Endometrial microvascular endothelial cells (primary cell): ENCODE measurements around the gene ITGB8. TPM values are rescaled to one million over a fixed set of nuclear protein-coding genes. Genes with fewer than 3 reads are reported as not detected.

Experiments used
- in situ Hi-C: cut with HindIII; loops from 2 replicates; pipeline ENCODE4 v1.10.0; 2017; ENCODE audit warnings: low sequenced_read_pairs, low pct_unique_long_range_greater_than_20kb; ENCODE audit errors: inconsistent ontology term
- total RNA-seq: library from RNA; depleted of rRNA; stranded (reverse); fragments of >200 nt; gene quantifications from one replicate; pipeline ENCODE4 v1.2.3, GENCODE V29; 2015; ENCODE audit errors: inconsistent ontology term

The ITGB8 gene
- total RNA-seq, 1 donor from 2014 or later, result not detected

DNA sequence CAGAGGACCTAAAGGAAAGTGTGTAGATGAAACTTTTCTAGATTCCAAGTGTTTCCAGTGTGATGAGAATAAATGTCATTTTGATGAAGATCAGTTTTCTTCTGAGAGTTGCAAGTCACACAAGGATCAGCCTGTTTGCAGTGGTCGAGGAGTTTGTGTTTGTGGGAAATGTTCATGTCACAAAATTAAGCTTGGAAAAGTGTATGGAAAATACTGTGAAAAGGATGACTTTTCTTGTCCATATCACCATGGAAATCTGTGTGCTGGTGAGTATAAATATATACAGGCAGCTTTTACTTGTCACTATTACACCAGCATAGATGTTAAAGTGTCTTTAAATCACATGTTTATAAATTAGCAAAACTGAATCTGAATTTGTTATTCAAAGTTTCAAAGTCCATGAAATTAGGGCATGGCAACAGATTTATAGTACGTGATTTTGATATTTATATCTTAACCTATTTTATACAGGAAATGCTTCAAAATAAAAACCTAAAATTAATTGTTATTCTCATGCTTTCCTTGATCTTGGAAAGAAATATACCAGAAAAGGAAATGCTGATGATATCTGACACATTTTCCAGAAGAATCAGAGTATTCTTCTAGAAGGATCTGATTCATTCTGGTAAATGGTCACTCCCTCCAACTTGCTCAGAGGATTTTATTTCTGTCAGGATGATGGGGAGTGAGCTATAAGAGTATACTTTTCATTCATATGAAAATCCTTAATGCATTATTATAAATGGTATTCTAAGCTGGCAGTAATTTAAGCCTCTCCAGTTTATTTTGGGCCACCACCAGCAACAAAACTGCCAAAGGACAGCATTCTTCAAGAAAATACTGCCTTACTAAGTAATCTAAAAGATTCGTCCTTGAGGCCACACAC is 71.4 kb downstream of the ITGB8 start:
- in situ Hi-C loops, result no loop called here

GRCh38 chr7:20402747-20403230 is 72.1 kb downstream of the ITGB8 start:
- in situ Hi-C loops, result no loop called here

GRCh38 chr7:20403331-20403730 is 72.6 kb downstream of the ITGB8 start:
- in situ Hi-C loops, result no loop called here

GRCh38 chr7:20404320-20404719 is 73.6 kb downstream of the ITGB8 start:
- in situ Hi-C loops, result no loop called here

DNA sequence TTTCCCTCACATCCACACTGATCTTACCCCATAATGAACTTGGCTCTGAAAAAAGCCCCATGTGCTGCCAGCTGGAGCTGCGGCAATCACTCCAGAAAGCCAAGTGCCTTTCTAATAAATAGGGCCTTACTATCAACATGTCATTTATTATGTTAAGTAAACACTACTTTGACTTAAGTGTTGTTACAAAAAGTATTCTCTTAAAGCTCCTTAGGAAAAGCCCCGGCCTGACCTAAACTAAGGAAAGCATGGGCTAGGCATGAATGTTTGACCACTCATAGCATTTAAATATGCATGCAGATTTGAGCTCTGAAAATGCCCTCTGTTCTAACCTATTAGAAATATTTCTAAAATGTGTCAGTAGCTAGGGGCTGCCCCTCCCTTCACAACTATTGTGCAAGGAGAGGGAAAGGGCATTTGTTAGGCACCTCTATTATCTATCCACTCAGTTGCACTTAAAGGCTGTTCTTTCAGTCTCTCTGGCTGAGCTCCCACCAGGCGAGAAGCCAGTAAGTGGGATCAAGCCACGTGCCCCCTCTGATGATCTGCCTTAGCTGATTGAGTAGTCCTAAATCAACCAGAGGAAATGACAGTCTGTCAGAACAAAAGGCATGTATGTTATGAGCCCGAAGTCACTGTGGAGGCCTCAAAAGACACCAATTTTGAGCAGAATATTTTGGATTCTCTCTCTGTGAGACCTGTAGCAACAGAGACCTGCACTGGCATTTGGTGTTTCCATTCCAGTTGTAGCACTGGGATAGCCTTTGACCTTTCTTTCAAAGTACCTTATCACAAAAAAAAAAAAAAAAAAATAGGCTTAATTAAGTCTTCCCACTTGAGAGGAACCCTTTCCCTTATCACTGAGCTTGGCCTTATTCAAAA is 77.1 kb downstream of the ITGB8 start:
- in situ Hi-C loops, result no loop called here

- in situ Hi-C loops, result no loop called here
Observed at GRCh38 chr7:20408467-20408826, 77.7 kb downstream of the ITGB8 start.

GRCh38 chr7:20409961-20410360 is 79.3 kb downstream of the ITGB8 start:
- in situ Hi-C loops, result no loop called here

DNA sequence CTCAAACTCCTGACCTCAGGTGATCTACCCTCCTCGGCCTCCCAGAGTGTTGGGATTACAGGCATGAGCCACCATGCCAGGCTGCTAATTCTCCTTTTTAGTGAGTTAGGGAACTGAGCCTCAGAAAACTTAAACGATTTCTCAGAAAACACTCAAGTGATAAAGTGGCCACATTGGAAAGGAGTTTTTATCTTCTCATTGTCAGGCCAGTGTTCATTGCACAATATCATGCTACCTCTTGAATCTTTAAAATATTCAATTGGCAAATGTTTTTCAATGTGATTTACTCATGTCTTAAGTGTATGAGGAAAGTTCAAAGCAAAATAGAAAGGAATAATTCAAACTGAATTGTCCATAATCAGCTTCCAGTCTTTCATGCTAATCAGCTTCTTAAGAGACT is 80.7 kb downstream of the ITGB8 start:
- in situ Hi-C loops, result no loop called here

DNA sequence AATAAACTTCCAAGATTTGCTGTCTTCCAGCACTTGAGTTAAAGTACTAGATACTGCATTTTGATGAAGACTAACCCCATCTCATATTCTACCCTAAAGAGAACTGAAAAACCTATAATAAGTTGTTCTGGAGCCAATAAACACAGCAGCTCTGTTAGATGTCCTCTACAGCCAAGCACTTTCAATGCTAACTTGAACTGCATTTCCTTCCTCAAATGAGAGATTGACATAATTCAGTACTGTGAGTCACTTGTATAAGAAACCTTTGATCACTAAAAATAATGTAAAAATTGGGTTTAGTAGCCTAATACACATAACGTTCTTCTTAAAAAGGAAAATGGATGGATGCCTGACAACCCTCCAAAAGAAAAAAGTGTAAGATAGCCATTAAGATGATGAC is 81.3 kb downstream of the ITGB8 start:
- in situ Hi-C loops, result no loop called here

DNA sequence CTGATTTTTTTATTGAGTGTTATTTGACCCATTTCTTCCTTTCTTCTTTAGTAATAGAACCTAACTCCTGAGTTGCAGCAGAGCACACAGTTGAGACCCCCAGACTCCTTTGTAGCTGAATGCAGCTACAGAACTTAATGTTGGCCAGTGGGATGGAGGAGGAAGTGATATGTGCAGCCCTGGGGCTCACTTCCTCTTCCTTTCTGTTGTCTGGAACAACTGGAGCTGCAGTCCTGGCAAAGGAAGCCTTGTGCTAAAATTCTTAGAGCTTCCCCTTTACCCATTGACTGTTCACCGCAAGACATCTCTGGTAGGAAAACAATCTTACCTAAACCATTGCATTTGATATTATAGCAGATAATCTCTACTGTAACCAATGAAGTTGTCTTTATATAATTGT is 86.6 kb downstream of the ITGB8 start:
- in situ Hi-C loops, result no loop called here

DNA sequence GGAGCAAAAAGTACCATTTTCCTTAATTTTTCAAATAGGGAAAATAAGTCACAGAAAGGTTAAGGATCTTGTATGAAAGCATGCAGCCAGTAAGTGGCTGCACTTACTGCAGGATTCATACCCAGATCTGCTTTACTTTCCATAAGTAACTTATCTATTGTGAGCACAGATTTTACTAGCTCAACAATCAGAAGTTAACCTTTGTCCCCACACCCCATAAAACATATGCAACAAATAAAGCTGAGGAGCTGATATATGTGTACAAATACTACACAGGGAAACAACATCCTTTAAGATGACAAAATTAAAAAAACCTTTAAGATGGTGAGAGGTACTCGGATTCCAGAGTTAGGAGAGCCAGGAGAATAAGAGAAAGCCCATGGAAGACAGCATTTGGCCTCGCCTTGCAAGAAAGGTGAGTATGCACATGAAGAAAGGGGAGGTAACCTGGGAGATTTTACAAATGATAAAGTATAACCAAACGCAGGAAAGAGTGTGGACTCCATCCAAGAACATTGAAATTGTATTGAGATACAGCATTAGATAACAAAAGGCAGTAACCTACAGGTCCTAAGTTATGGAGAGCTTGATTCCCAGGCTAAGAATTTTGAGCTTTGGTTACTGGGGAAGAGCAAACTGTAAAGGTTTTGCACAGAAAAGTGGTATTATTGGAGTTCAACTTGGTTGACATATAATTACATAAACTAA is 87.1 kb downstream of the ITGB8 start:
- in situ Hi-C loops, result no loop called here

DNA sequence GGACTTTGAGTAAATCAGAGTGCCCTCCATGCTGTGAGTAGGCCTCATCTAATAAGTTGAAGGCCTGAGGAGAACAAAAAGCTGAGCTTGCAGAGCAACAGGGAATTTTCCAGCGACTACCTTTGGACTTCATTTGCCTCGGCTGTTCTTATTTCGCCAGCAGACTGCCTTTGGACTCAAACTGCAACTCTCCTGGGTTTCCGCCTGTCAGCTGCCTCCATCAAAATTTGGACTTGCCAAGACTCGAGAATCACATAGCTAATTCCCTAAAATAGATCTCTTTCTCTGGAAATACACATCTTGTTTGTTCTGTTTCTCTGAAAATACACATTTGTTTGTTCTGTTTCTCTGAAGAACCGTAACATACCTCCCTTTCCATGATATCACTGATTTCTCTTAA is 93.8 kb downstream of the ITGB8 start:
- in situ Hi-C loops, result no loop called here

GRCh38 chr7:20430664-20431063 is 100.0 kb downstream of the ITGB8 start:
- in situ Hi-C loops, result no loop called here

GRCh38 chr7:20431146-20431545 is 100.4 kb downstream of the ITGB8 start:
- in situ Hi-C loops, result no loop called here

DNA sequence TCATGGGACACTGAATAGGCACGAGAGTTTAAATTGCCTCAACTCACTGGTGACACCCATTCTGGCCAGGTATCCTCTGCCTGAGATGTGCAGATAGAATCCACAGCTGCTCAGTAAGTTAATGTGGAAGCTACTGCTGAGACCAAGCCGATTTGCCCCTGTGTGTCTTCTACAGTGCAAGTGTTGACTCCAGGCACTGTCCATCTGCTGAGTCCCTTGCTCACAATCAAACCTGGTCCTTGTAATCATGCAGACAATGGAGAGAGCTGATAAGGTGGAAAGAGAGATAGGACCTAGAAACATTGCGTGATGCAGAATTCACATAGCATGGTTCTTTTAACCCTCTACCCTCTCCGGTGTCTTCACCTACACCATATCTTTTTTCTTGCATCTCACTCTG is 101.4 kb downstream of the ITGB8 start:
- in situ Hi-C loops, result no loop called here

GRCh38 chr7:20435305-20435704 is 104.6 kb downstream of the ITGB8 start:
- in situ Hi-C loops, result no loop called here

DNA sequence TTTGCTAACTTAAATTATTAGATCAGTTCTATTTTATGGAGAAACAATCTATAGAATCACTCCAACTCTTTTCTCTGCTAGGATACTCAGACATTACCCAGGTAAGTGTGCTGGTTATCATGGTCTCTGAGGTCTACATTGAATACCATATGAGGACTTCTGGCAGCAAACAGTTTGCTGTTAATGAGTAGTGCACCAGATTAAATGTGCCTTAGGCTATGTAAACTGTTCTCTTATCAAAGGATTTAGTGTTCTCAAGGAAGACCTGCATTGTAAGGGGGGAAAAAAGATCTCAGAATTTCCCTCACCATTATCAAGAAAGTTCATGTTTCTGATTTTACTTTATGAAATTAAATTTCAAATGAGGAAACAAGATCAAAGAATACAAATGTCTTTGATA is 107.5 kb downstream of the ITGB8 start:
- in situ Hi-C loops, result no loop called here

DNA sequence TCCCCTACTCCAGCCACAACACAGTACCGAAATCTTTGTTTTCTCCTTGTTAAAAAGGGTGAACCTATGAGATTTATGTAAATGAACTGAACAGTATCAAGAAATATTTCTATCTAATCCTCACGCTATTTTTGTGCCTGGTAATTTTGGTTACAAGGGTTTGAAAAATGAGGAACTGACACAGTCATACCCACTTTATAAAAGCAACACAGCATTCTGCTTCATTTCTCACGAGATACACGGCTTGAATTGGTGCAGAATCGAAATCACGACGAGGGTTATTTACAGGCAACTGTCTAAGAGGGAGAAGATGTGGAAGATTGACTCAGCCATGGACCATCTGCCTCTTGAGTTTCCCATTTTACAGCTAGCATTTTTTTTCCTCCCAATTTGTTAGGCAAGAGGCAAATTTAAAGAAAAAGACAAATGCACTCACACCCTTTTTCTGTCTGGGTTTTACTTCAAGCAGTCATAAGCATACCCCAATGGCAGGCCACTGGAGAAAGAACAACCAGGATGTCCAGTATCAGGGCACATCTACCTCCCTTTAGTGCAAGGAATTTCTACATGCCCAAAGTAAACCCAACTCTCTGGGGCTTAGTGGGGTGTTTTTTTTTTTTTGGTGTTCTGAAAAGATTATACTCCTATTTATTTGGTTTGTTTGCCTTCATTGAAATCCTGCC is 108.1 kb downstream of the ITGB8 start:
- in situ Hi-C loops, result no loop called here
